ENCODE measurements around the gene NNAT.

Gene NNAT

DNA sequence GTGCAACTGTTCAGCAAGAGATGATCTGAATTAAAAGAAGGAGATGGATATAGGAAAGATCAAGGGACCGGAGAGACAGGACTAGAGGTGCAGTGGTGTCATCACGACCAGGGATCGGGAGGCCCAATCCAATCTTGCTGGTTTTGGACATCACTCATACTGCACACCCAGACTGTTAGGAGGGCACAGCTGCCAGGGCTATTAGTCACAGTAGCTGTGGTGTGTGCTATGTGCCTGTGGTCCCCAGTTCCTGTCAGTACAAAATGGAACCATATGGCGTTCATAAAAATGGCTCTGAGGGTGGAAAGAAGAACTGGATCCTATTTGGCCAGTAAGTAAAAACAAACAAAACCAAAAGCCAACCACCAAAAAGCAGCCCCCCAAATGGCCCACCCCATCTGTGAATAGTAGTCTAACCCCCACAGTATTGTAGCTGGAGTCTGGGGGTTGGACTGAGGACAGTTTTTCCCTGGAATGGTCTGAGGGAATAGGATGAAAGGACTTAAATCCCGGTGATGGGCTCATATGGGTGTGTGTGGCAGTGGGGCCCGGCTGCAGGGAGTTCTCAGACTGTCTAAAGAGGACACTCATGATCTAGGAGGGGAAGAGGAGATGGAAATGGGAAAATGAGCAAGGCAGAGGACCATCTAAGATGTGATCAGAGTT is 9.3 kb upstream of the NNAT start:
- no peak overlapping the region for H3K4me3 ChIP-seq (ENCODE audit: low read depth in 1 of 2, low read length in 1 of 2)
- TF ChIP-seq, protein P1, sequence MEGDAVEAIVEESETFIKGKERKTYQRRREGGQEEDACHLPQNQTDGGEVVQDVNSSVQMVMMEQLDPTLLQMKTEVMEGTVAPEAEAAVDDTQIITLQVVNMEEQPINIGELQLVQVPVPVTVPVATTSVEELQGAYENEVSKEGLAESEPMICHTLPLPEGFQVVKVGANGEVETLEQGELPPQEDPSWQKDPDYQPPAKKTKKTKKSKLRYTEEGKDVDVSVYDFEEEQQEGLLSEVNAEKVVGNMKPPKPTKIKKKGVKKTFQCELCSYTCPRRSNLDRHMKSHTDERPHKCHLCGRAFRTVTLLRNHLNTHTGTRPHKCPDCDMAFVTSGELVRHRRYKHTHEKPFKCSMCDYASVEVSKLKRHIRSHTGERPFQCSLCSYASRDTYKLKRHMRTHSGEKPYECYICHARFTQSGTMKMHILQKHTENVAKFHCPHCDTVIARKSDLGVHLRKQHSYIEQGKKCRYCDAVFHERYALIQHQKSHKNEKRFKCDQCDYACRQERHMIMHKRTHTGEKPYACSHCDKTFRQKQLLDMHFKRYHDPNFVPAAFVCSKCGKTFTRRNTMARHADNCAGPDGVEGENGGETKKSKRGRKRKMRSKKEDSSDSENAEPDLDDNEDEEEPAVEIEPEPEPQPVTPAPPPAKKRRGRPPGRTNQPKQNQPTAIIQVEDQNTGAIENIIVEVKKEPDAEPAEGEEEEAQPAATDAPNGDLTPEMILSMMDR (IDR thresholded peaks at IDR 0.05), result no peak
- H3K27ac ChIP-seq, result no peak overlapping the region
- H3K9me3 ChIP-seq, result no peaks in the 10 kb centered on the region
- peaks cover 42% of the 10 kb centered on the region for H3K36me3 ChIP-seq
- H3K27me3 ChIP-seq, result no peaks in the 10 kb centered on the region
- no peaks in the 10 kb centered on the region for H3K4me1 ChIP-seq (ENCODE audit: control insufficient read depth in 1 of 2, insufficient read depth in 1 of 2, low read depth in 1 of 2, low read length in 1 of 2)

DNA sequence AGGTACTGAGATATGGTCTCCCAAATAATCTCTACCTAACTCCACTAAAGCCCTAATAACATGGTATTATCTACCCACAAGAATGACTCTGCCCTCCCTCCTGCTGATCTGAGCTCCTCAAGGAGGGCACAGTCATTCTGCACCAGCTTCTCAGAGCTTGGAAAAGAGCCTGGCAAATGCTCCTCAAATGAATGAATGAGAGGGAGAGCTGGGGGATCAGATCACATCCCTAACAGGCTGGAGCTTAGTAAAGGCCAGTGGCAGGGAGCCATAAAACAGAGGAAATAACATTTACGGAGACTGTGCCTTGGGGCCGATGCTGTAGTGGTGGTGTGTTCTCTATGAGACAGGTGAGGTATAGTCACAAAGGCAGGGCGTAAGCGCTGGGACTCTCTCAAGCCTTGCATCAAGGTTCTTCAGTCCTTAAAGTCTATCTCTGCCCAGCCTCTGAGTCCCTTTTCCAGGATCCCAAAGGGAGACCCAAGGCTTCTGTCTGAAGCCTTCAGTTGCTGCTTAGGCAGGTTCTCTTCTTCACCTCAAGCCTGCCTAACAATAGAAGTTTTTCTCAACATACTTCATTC is 7.2 kb upstream of the NNAT start:
- H3K27me3 ChIP-seq, result no peaks in the 10 kb centered on the region
- no peak overlapping the region for H3K27ac ChIP-seq
- no peaks in the 10 kb centered on the region for H3K4me1 ChIP-seq (ENCODE audit: control insufficient read depth in 1 of 2, insufficient read depth in 1 of 2, low read depth in 1 of 2, low read length in 1 of 2)
- no peak overlapping the region for H3K4me3 ChIP-seq (ENCODE audit: low read depth in 1 of 2, low read length in 1 of 2)
- peaks cover 57% of the 10 kb centered on the region for H3K36me3 ChIP-seq
- TF ChIP-seq, protein P1 (IDR thresholded peaks at IDR 0.05), result no peak
- no peaks in the 10 kb centered on the region for H3K9me3 ChIP-seq

DNA sequence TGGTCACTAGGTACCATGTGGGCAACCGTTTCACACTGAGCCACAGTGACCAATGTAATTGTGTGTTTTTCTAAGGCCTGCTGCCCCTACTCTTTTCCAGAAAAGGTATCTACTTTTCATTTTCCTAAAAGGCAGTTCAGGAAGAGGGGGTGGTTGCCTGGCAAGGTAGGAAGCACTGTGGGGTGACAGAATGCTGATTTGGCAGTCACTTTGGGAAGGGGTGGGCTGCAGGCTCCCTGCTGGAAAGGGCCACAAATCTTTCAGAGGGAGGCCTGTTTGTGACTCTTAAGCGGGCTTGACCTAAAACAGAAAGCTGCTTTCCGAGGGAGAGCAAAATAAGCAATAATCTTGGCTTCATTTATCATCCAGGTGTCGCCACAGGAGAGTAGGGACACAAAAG is 5.2 kb upstream of the NNAT start:
- no peak overlapping the region for H3K4me3 ChIP-seq (ENCODE audit: low read depth in 1 of 2, low read length in 1 of 2)
- TF ChIP-seq, protein P1 (IDR thresholded peaks at IDR 0.05), result no peak
- peaks cover under 1 to 1% of the 10 kb centered on the region in 2 experiments for H3K4me1 ChIP-seq (ENCODE audit: control insufficient read depth in 1 of 2, insufficient read depth in 1 of 2, low read depth in 1 of 2, low read length in 1 of 2)
- no peaks in the 10 kb centered on the region for H3K9me3 ChIP-seq
- H3K27ac ChIP-seq, result no peak overlapping the region
- peaks cover 14% of the 10 kb centered on the region for H3K27me3 ChIP-seq
- H3K36me3 ChIP-seq, result peaks cover 49% of the 10 kb centered on the region

DNA sequence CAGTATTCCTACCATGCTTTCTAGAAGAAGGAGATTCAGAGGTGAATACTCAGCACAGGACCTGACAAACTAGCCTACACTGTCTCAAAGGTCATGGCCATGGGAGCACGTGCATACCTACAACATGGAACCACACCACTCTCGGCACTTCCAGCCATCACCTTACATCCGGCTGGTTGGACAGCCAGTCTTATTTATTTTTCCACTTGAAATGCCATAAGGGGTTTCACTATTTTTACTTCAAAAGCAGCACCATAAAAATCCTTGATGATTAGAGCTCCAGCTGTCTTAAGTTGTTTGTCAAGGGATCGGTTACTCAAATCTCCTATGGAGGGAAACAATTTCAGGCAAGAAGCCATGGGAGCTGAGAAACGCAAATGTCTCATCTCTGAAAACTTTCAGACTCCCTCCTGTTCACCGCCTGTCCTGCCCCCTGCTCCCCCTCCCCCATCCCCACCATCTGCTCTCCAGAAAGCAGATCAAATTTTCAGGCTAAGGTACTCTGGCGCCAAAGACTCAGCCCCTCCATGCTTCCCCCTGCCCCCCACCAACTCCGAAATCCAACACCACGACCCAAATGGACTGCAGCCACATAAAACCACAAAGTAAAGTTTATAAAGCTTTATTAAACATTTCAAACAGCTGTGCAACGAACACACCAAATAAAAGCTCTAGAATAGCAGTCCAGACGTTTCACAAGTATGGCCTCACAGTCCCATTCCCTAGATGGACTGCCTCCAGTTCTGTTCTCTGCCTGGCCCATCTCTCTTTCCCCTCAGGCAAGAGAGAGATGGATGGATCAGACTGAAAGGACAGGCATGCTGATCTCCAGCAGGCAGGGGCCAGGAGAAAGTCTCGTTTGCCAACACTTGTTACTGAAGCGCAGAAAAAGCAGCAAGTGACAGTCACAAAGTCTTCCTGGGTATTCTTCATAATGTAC is 4.0 kb upstream of the NNAT start:
- H3K9me3 ChIP-seq, result peaks cover 6% of the 10 kb centered on the region
- H3K4me3 ChIP-seq (ENCODE audit: low read depth in 1 of 2, low read length in 1 of 2), result no peak overlapping the region
- peaks cover 26% of the 10 kb centered on the region for H3K27me3 ChIP-seq
- peaks cover 10 to 11% of the 10 kb centered on the region in 2 experiments for H3K4me1 ChIP-seq (ENCODE audit: control insufficient read depth in 1 of 2, insufficient read depth in 1 of 2, low read depth in 1 of 2, low read length in 1 of 2)
- peaks cover 45% of the 10 kb centered on the region for H3K36me3 ChIP-seq
- TF ChIP-seq, protein P1 (IDR thresholded peaks at IDR 0.05), result no peak
- H3K27ac ChIP-seq, result no peak overlapping the region

DNA sequence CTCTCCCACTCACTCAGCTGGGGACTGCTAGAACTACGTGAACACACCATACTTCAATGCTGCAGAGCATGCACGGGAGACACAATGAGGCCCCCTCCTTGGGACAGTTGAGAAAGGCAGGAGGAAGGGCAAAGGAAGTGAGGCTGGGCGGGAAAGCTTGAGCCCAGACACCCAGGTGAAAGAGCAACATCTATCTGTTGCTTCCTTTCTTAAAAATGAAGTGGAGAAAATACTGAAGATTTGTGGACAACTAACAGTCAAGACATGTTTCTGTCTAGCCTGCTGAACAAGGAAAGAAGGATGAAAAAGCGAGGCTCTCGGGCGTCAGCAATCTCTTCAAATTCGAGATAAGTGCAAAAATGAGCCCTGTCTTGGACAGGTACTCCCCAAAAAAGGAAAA is 3.0 kb upstream of the NNAT start:
- Histone ChIP-seq H3K9me3 (peaks cover 6% of the 10 kb centered on the region), H3K27ac (no peak overlapping the region), H3K4me1 (ENCODE audit: control insufficient read depth in 1 of 2, insufficient read depth in 1 of 2, low read depth in 1 of 2, low read length in 1 of 2) (peaks cover 10 to 11% of the 10 kb centered on the region in 2 experiments), H3K36me3 (peaks cover 42% of the 10 kb centered on the region), H3K4me3 (ENCODE audit: low read depth in 1 of 2, low read length in 1 of 2) (no peak overlapping the region), H3K27me3 (peaks cover 34% of the 10 kb centered on the region)
- TF ChIP-seq, protein P1 (IDR thresholded peaks at IDR 0.05), result no peak

All from neutrophil (primary cell).